Measurements from ENCODE around the gene SMPD1. TPM values are rescaled to one million over a fixed set of nuclear protein-coding genes. Genes with fewer than 3 reads are reported as not detected.
A peak's percentile ranks its signal among the peaks of the same experiment; 100 is the strongest.

SMPD1 gene
- total and polyA plus RNA-seq, 2 experiments from 2014 or later: 0.76 to 0.97 TPM

DNA sequence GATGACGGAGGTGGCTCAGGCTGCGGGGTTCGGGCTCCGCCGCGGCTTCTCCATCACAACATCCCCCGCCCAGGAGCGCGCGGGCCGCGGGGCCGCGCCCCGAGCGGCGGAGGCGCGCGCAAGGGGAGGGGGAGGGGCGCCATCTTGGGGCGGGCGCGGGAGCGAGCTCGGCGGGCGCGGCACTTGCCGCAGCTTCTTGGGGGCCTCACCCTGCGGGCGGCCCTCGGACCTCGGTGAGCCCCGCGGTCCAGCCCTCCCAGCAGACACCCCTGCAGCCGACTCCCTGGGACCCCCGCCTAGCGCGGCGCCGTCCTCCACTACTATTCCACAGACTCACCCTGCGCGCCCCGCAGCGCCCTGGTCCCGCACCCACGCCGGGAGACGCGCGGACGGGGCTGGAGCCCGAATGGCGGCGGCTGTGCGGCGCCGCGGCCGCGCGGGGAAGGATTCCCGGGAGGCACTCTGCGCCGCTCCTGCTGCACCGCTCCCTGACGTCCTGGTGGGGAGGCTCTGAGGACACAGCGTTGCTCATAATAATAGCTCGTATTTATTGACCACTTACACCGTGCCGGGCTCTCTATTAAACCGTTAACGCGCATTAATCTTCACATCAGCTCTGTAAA lies 28.8 kb downstream of the SMPD1 start, which contains the start of gene APBB1:
Gene APBB1, minus strand, starts transcription at position 86 of the 623 bp plus-strand sequence. CDS start 7,747 bp downstream, outside the sequence.
- peak within 1 kb of the TSS; percentile 99 for H2AFZ ChIP-seq
- Mint-ChIP-seq H3K4me3 (peak within 1 kb of the TSS; percentile 74; the same call in 2 of the 3 replicates), H3K27ac (no peak within 1 kb of the TSS), H3K9me3 (no peaks in the 10 kb centered on the region), H3K27me3 (ENCODE audit: insufficient read depth, low read depth, poor library complexity) (peaks cover 9% of the 10 kb centered on the region), H3K36me3 (ENCODE audit: low read depth) (no peaks in the 10 kb centered on the region), H3K4me1 (peaks cover 2% of the 10 kb centered on the region; the same call in 1 of the 3 replicates)
- peak; percentile 87 for DNase-seq (ENCODE audit: low spot score)
- H3K4me2 ChIP-seq: peak within 1 kb of the TSS; percentile 94
- peaks cover 7% of the 10 kb centered on the region; the same call in 1 of the 2 replicates for H3K4me1 ChIP-seq (ENCODE audit: insufficient read depth)
- peak; percentile 54; the same call in 1 of the 2 replicates for TF ChIP-seq POLR2AphosphoS5 (IDR thresholded peaks at IDR 0.05; ENCODE audit: low read depth)
- TF ChIP-seq ZNF331 (CRISPR knock-in tag; IDR thresholded peaks at IDR 0.05; ENCODE audit: low read depth): no peak
- no peaks in the 10 kb centered on the region for H4K20me1 ChIP-seq (replicated peaks; ENCODE audit: insufficient read depth)
- H3K27ac ChIP-seq (ENCODE audit: low read depth): no peak within 1 kb of the TSS
- H3K79me2 ChIP-seq (replicated peaks; ENCODE audit: insufficient read depth): 0 out of 2 replicates have a peak, but pooled peaks cover 3% of the 10 kb centered on the region
- peak within 1 kb of the TSS; percentile 96 for H3K4me3 ChIP-seq
- peaks cover 27% of the 10 kb centered on the region for H3K27me3 ChIP-seq (ENCODE audit: insufficient read depth)
- H3F3A ChIP-seq (replicated peaks; ENCODE audit: low read depth): no peaks in the 10 kb centered on the region
- ATAC-seq: peak; percentile 86
- no peaks in the 10 kb centered on the region for H3K36me3 ChIP-seq (ENCODE audit: insufficient read depth)
- no peaks in the 10 kb centered on the region for H3K9me2 ChIP-seq (ENCODE audit: insufficient read depth)

DNA sequence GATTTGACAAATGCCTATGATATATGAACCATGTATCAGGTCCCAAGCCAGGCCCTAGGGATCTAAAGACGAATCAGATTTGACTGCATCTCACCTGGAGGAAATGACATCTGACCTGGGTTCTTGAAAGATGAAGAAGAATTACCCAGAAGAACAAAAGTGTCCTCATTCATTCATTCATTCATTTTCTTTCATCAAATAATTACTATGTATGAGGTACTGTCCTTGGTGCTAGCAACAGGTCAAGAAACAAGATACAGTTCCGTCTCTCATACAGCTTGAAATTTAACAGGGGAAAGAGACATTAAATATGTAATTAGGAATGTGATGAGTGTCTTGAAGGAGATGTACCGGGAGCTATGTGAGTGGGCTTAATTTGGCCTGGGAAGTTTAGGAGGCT lies 30.4 kb downstream of the SMPD1 start:
- 0 out of 2 replicates have a peak, but pooled peaks cover 3% of the 10 kb centered on the region for H3K79me2 ChIP-seq (replicated peaks; ENCODE audit: insufficient read depth)
- ATAC-seq: no peak
- H3K4me1 Mint-ChIP-seq: peaks cover 2% of the 10 kb centered on the region; the same call in 1 of the 3 replicates
- peaks cover 30% of the 10 kb centered on the region for H3K27me3 ChIP-seq (ENCODE audit: insufficient read depth)
- no peaks in the 10 kb centered on the region for H3K36me3 ChIP-seq (ENCODE audit: insufficient read depth)
- H3K4me3 Mint-ChIP-seq: no peak overlapping the region
- no peak for DNase-seq (ENCODE audit: low spot score)
- no peak overlapping the region for H3K27ac Mint-ChIP-seq
- no peaks in the 10 kb centered on the region for H3K9me3 Mint-ChIP-seq
- no peaks in the 10 kb centered on the region for H3K36me3 Mint-ChIP-seq (ENCODE audit: low read depth)
- no peaks in the 10 kb centered on the region for H4K20me1 ChIP-seq (replicated peaks; ENCODE audit: insufficient read depth)
- TF ChIP-seq, protein P1, sequence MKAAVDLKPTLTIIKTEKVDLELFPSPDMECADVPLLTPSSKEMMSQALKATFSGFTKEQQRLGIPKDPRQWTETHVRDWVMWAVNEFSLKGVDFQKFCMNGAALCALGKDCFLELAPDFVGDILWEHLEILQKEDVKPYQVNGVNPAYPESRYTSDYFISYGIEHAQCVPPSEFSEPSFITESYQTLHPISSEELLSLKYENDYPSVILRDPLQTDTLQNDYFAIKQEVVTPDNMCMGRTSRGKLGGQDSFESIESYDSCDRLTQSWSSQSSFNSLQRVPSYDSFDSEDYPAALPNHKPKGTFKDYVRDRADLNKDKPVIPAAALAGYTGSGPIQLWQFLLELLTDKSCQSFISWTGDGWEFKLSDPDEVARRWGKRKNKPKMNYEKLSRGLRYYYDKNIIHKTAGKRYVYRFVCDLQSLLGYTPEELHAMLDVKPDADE (IDR thresholded peaks at IDR 0.05): no peak
- TF ChIP-seq, protein P2, sequence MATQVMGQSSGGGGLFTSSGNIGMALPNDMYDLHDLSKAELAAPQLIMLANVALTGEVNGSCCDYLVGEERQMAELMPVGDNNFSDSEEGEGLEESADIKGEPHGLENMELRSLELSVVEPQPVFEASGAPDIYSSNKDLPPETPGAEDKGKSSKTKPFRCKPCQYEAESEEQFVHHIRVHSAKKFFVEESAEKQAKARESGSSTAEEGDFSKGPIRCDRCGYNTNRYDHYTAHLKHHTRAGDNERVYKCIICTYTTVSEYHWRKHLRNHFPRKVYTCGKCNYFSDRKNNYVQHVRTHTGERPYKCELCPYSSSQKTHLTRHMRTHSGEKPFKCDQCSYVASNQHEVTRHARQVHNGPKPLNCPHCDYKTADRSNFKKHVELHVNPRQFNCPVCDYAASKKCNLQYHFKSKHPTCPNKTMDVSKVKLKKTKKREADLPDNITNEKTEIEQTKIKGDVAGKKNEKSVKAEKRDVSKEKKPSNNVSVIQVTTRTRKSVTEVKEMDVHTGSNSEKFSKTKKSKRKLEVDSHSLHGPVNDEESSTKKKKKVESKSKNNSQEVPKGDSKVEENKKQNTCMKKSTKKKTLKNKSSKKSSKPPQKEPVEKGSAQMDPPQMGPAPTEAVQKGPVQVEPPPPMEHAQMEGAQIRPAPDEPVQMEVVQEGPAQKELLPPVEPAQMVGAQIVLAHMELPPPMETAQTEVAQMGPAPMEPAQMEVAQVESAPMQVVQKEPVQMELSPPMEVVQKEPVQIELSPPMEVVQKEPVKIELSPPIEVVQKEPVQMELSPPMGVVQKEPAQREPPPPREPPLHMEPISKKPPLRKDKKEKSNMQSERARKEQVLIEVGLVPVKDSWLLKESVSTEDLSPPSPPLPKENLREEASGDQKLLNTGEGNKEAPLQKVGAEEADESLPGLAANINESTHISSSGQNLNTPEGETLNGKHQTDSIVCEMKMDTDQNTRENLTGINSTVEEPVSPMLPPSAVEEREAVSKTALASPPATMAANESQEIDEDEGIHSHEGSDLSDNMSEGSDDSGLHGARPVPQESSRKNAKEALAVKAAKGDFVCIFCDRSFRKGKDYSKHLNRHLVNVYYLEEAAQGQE (IDR thresholded peaks at IDR 0.05; ENCODE audit: unreplicated experiment): peak; percentile 43
- TF ChIP-seq, protein P3, sequence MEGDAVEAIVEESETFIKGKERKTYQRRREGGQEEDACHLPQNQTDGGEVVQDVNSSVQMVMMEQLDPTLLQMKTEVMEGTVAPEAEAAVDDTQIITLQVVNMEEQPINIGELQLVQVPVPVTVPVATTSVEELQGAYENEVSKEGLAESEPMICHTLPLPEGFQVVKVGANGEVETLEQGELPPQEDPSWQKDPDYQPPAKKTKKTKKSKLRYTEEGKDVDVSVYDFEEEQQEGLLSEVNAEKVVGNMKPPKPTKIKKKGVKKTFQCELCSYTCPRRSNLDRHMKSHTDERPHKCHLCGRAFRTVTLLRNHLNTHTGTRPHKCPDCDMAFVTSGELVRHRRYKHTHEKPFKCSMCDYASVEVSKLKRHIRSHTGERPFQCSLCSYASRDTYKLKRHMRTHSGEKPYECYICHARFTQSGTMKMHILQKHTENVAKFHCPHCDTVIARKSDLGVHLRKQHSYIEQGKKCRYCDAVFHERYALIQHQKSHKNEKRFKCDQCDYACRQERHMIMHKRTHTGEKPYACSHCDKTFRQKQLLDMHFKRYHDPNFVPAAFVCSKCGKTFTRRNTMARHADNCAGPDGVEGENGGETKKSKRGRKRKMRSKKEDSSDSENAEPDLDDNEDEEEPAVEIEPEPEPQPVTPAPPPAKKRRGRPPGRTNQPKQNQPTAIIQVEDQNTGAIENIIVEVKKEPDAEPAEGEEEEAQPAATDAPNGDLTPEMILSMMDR (conservative IDR thresholded peaks at IDR 0.05; ENCODE audit: low read depth in 2 of 2): no peak
- TF ChIP-seq JUNB (IDR thresholded peaks at IDR 0.05; ENCODE audit: unreplicated experiment): no peak
- no peak for TF ChIP-seq EZH2phosphoT487 (IDR thresholded peaks at IDR 0.05; ENCODE audit: unreplicated experiment)
- peaks cover 7% of the 10 kb centered on the region; the same call in 1 of the 2 replicates for H3K4me1 ChIP-seq (ENCODE audit: insufficient read depth)
- no peaks in the 10 kb centered on the region for H3F3A ChIP-seq (replicated peaks; ENCODE audit: low read depth)
- peaks cover 9% of the 10 kb centered on the region for H3K27me3 Mint-ChIP-seq (ENCODE audit: insufficient read depth, low read depth, poor library complexity)
- H3K4me3 ChIP-seq: no peak overlapping the region
- H3K9me2 ChIP-seq (ENCODE audit: insufficient read depth): no peaks in the 10 kb centered on the region
- H2AFZ ChIP-seq: no peak overlapping the region
- H3K4me2 ChIP-seq: no peak overlapping the region
- H3K27ac ChIP-seq (ENCODE audit: low read depth): no peak overlapping the region

All from GM23338 (cell line).